Transverse colon (tissue), 4 donors: ENCODE measurements around the gene FBH1. TPM values are rescaled to one million over a fixed set of nuclear protein-coding genes. Genes with fewer than 3 reads are reported as not detected.

ENCODE experiments used
- DNase-seq: peaks from one replicate; pipeline ENCODE4 v3.0.0-alpha.2; 2019
- H3K27ac ChIP-seq, 4 donors: fragments of 200-600 bp; sonication (generic); 2 replicates each; pipeline ENCODE4 v1.5.1; 2016 to 2018; ENCODE audit warnings: inconsistent platforms in 4 of 4
- H3K27me3 ChIP-seq: fragments of 200-600 bp; sonication (generic); 2 replicates; pipeline ENCODE4 v1.5.1; 2017; ENCODE audit warnings: inconsistent platforms
- H3K36me3 ChIP-seq, 4 donors: fragments of 200-600 bp; sonication (generic); 2 replicates each; pipeline ENCODE4 v1.5.1; 2017 to 2019; ENCODE audit warnings: inconsistent platforms in 4 of 4
- H3K4me1 ChIP-seq, 4 donors: fragments of 200-600 bp; sonication (generic); 2 replicates each; pipeline ENCODE4 v1.5.1; 2017 to 2020; ENCODE audit warnings: inconsistent platforms in 4 of 4
- H3K4me3 ChIP-seq, 4 donors: fragments of 200-600 bp; sonication (generic); 1 replicate in 1 of 4; 2 replicates in 3 of 4; pipeline versions ENCODE4 v1.5.1 to v1.6.1; 2017 to 2019; ENCODE audit warnings: inconsistent platforms in 4 of 4
- H3K9me3 ChIP-seq, 2 donors: fragments of 200-600 bp; sonication (generic); 2 replicates each; pipeline ENCODE4 v1.5.1; 2017 to 2019; ENCODE audit warnings: inconsistent platforms in 2 of 2
- EP300 ChIP-seq: sonication (generic); formaldehyde crosslinking; IDR thresholded peaks from one replicate; pipeline ENCODE4 v1.6.1; 2017; ENCODE audit warnings: antibody characterized with exemption, low read depth
- POLR2A ChIP-seq: fragments of 450-650 bp; IDR thresholded peaks from one replicate; pipeline ENCODE4 v1.6.1; 2016; ENCODE audit warnings: antibody characterized with exemption, mild to moderate bottlenecking, moderate library complexity
- POLR2AphosphoS5 ChIP-seq, 3 donors: sonication (generic); formaldehyde crosslinking; IDR thresholded peaks; one replicate each; pipeline ENCODE4 v1.6.1; 2016; ENCODE audit warnings: antibody characterized with exemption in 3 of 3
- WGBS, 2 donors: methylation state at CpG; one replicate each; pipeline ENCODE4 v1.1.5; 2018; ENCODE audit warnings: low coverage in 1 of 2; 5-methylcytosine and 5-hydroxymethylcytosine counted together
- in situ Hi-C, 4 donors: fragments of 200-750 bp; cut with MboI; loops; one replicate each; pipeline versions ENCODE4 v1.15.0 to v1.15.1; 2017; ENCODE audit warnings: low sequenced_read_pairs in 3 of 4, low pct_ligation_motif_present in 1 of 4, low pct_unique_long_range_greater_than_20kb in 1 of 4
- intact Hi-C: fragments of 100-400 bp; cut with DNase I; formaldehyde crosslinking; loops from one replicate; pipeline ENCODE4 v1.15.1; 2023; ENCODE audit warnings: low total_unique reads
- total RNA-seq, 4 donors: library from RNA; depleted of rRNA; stranded (reverse); fragments of >200 nt; gene quantifications; one replicate each; pipeline ENCODE4 v1.1.0, GENCODE V29; 2016
- TF ChIP-seq, protein P1 (sequence below), 5 experiments: fragments of 200-600 bp in 3 of 5; fragments of 450-650 bp in 2 of 5; sonication (generic) in 3 of 5; IDR thresholded peaks; 1 replicate in 2 of 5; 2 replicates in 3 of 5; pipeline ENCODE4 v1.5.1; 2016 to 2017; ENCODE audit warnings: antibody characterized with exemption in 5 of 5, inconsistent platforms in 3 of 5, mild to moderate bottlenecking in 2 of 5, moderate library complexity in 1 of 5

FBH1 gene
- 100 to 1,000 TPM; 101 to 143 (median 120) TPM for total RNA-seq

- Histone ChIP-seq H3K4me1 (peaks cover 20 to 46% (median 34%) of the 10 kb centered on the region in 4 donors), H3K27me3 (no peaks in the 10 kb centered on the region), H3K27ac (peak within 1 kb of the TSS; percentile 89 to 96 (median 92)), H3K36me3 (peaks cover 0 to 2% (median 0%) of the 10 kb centered on the region in 4 donors), H3K4me3 (peak within 1 kb of the TSS; percentile 49 to 99 (median 92)), H3K9me3 (no peaks in the 10 kb centered on the region)
- in situ Hi-C loops: no loop called here
- peak; percentile 99 for DNase-seq
- intact Hi-C loops: no loop called here
- TF ChIP-seq POLR2A (peak; percentile 88), POLR2AphosphoS5 (IDR thresholded peaks at IDR 0.05) (peak; percentile 88 to 92 (median 91))
- TF ChIP-seq, protein P1, sequence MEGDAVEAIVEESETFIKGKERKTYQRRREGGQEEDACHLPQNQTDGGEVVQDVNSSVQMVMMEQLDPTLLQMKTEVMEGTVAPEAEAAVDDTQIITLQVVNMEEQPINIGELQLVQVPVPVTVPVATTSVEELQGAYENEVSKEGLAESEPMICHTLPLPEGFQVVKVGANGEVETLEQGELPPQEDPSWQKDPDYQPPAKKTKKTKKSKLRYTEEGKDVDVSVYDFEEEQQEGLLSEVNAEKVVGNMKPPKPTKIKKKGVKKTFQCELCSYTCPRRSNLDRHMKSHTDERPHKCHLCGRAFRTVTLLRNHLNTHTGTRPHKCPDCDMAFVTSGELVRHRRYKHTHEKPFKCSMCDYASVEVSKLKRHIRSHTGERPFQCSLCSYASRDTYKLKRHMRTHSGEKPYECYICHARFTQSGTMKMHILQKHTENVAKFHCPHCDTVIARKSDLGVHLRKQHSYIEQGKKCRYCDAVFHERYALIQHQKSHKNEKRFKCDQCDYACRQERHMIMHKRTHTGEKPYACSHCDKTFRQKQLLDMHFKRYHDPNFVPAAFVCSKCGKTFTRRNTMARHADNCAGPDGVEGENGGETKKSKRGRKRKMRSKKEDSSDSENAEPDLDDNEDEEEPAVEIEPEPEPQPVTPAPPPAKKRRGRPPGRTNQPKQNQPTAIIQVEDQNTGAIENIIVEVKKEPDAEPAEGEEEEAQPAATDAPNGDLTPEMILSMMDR (IDR thresholded peaks at IDR 0.05): no peak
- WGBS, 2 donors: 0% methylated on average over 60 of the region's 109 CpGs; no CpG with 5 or more reads in 1 of the 2 donors
Observed at GRCh38 chr10:5889624-5890451, at the start of gene FBH1, which contains the start of gene ANKRD16. Gene FBH1 (plus strand): TSS chr10:5890243. CDS start chr10:5890346, 103 bp downstream. Gene ANKRD16 (minus strand): TSS chr10:5889893. CDS start chr10:5889354, 539 bp downstream.

DNA sequence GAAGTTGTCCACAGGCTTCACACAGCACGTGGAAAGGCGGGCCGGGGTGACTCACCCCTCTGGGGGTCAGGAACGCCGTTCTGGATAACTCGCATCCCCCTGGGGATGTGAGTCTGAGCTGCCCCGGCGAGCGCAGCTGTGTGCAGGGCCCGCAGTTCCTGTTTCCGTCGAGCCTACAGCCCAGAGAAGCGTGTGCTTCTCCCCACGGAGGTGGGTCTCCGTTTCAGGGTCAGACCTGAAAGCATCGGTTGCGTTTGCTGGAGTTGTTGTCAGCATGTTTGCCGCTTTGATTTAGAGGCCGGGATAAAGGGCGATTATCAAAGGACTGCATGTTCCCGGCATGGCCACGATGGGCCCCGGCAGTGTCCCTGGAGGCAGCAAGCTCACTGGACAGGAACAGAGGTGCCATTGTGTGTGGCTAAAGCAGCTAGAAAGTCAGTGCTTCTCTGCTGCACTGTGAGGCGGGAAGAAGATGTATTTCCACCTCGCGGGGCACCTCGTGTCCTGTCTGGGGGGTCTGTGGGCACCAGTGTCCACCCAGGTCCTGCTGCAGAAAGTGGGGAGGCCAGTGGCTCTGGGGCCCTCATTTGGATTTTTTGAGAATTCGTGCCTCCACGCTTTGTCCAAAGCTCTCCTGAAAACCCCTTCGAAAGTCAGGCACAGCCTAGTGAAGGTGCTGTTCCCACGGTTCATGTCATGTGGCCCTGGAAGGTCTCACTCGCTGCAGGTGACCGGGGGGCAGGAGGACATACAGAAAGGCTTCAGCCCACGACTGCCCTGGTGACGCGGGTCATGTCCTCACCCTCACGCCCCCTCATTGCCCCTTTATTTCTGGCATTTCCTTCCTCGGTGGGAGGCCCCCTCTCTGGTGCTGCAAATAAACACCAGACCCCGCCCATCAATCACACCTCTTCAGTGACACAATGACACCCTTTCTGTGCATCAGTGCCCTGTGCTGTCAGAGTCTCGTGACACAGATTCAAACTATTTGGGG is 49.4 kb upstream of the FBH1 start:
- H3K4me3 ChIP-seq: no peak overlapping the region
- intact Hi-C loops: no loop called here
- peak; percentile 28 for DNase-seq

GRCh38 chr10:5841965-5842364 is 48.1 kb upstream of the FBH1 start:
- 40 to 90% methylated on average over 1 to 14 of the region's 14 CpGs for WGBS, 2 donors
- H3K27me3 ChIP-seq: no peaks in the 10 kb centered on the region
- intact Hi-C loops: no loop called here
- H3K9me3 ChIP-seq: no peaks in the 10 kb centered on the region
- no peak overlapping the region for H3K4me3 ChIP-seq
- TF ChIP-seq POLR2AphosphoS5 (IDR thresholded peaks at IDR 0.05) (no peak), POLR2A (no peak), EP300 (no peak)
- TF ChIP-seq, protein P1 (IDR thresholded peaks at IDR 0.05): no peak
- in situ Hi-C loops: no loop called here
- H3K27ac ChIP-seq: no peak overlapping the region
- peaks cover 0 to 6% (median 0%) of the 10 kb centered on the region in 4 donors for H3K4me1 ChIP-seq
- no peak for DNase-seq
- H3K36me3 ChIP-seq: no peaks in the 10 kb centered on the region

More for the DNA sequence above, 49.4 kb upstream of the FBH1 start:
- H3K36me3 ChIP-seq: no peaks in the 10 kb centered on the region
- in situ Hi-C loops: no loop called here
- H3K4me1 ChIP-seq: peaks cover 0 to 6% (median 0%) of the 10 kb centered on the region in 4 donors
- TF ChIP-seq EP300 (no peak), POLR2AphosphoS5 (IDR thresholded peaks at IDR 0.05) (no peak), POLR2A (no peak)
- TF ChIP-seq, protein P1 (IDR thresholded peaks at IDR 0.05): no peak
- 68% methylated on average over 40 of the region's 40 CpGs; no CpG with 5 or more reads in 1 of the 2 donors for WGBS, 2 donors
- H3K27ac ChIP-seq: peak overlapping the region in 3 of 4 donors; percentile 12 to 29 (median 22)
- H3K27me3 ChIP-seq: no peaks in the 10 kb centered on the region
- H3K9me3 ChIP-seq: no peaks in the 10 kb centered on the region
